CD14-positive monocyte (primary cell): ENCODE measurements around the gene TRIM74. TPM values are rescaled to one million over a fixed set of nuclear protein-coding genes. Genes with fewer than 3 reads are reported as not detected.
"Not testable (repeated sequence)": the region's sequence is repeated elsewhere in the genome, so short reads cannot be mapped to it uniquely, and the experiment has no call there.

Experiments
- DNase-seq, 3 donors: peaks; one replicate each; pipeline ENCODE4 v3.0.0-alpha.2; 2011 to 2022
- H2AFZ ChIP-seq: 2 replicates; pipeline ENCODE4 v1.6.0; 2012; ENCODE audit warnings: mild to moderate bottlenecking, low read depth, low read length, inconsistent platforms; ENCODE audit not compliant: insufficient read depth, poor library complexity, severe bottlenecking
- H3K27ac ChIP-seq, 2 donors: 1 replicate in 1 of 2; 2 replicates in 1 of 2; pipeline ENCODE4 v1.5.1; 2012 to 2013; ENCODE audit warnings: low read length in 2 of 2, control low read depth in 1 of 2, inconsistent platforms in 1 of 2, low read depth in 1 of 2, mild to moderate bottlenecking in 1 of 2
- H3K27me3 ChIP-seq, 2 donors: one replicate each; pipeline versions ENCODE4 v1.6.0 to v1.6.1; 2011 to 2013; ENCODE audit warnings: low read length in 2 of 2; ENCODE audit not compliant: control insufficient read depth in 2 of 2, insufficient read depth in 2 of 2
- H3K36me3 ChIP-seq, 2 donors: replicated peaks in 1 of 2; 1 replicate in 1 of 2; 2 replicates in 1 of 2; pipeline versions ENCODE4 v1.5.1 to v1.6.1; 2012 to 2013; ENCODE audit warnings: low read length in 2 of 2, control low read depth in 1 of 2, inconsistent platforms in 1 of 2, mild to moderate bottlenecking in 1 of 2; ENCODE audit not compliant: insufficient read depth in 2 of 2, control insufficient read depth in 1 of 2
- H3K4me1 ChIP-seq, 2 donors: 1 replicate in 1 of 2; 2 replicates in 1 of 2; pipeline versions ENCODE4 v1.5.1 to v1.6.1; 2012 to 2013; ENCODE audit warnings: low read length in 2 of 2, control low read depth in 1 of 2, inconsistent platforms in 1 of 2, mild to moderate bottlenecking in 1 of 2, moderate library complexity in 1 of 2; ENCODE audit not compliant: insufficient read depth in 2 of 2, control insufficient read depth in 1 of 2
- H3K4me2 ChIP-seq: replicated peaks from 2 replicates; pipeline ENCODE3; 2012; ENCODE audit warnings: low read length, moderate library complexity, mild to moderate bottlenecking; ENCODE audit not compliant: poor library complexity, severe bottlenecking; ENCODE audit errors: extremely low read depth
- H3K4me3 ChIP-seq, 3 experiments: fragments of 200-600 bp in 1 of 3; sonication (generic) in 1 of 3; replicated peaks in 1 of 3; 1 replicate in 2 of 3; 2 replicates in 1 of 3; pipeline ENCODE4 v1.5.1; 2011 to 2013; ENCODE audit warnings: low read length in 3 of 3, mild to moderate bottlenecking in 3 of 3, control low read depth in 2 of 3, low read depth in 2 of 3, inconsistent platforms in 1 of 3, moderate library complexity in 1 of 3
- H3K79me2 ChIP-seq: 2 replicates; pipeline ENCODE4 v1.6.0; 2012; ENCODE audit warnings: mild to moderate bottlenecking, control low read depth, inconsistent platforms, low read length, moderate library complexity; ENCODE audit not compliant: insufficient read depth
- H3K9ac ChIP-seq: 2 replicates; pipeline ENCODE4 v1.6.0; 2017; ENCODE audit warnings: low read length, mild to moderate bottlenecking; ENCODE audit not compliant: insufficient read depth, poor library complexity, severe bottlenecking
- H3K9me3 ChIP-seq, 2 donors: replicated peaks in 1 of 2; 1 replicate in 1 of 2; 2 replicates in 1 of 2; pipeline versions ENCODE4 v1.5.1 to v1.6.1; 2012 to 2013; ENCODE audit warnings: low read length in 2 of 2, control low read depth in 1 of 2; ENCODE audit not compliant: control insufficient read depth in 1 of 2, insufficient read depth in 1 of 2
- H4K20me1 ChIP-seq: 2 replicates; pipeline ENCODE4 v1.6.0; 2012; ENCODE audit warnings: mild to moderate bottlenecking, low read length, control low read depth, moderate library complexity; ENCODE audit not compliant: insufficient read depth
- H3K27ac Mint-ChIP-seq, 7 donors: one replicate each; pipeline ENCODE4 v1.8.0; 2020; ENCODE audit warnings: mild to moderate bottlenecking in 7 of 7, mixed read lengths in 7 of 7, moderate library complexity in 6 of 7, inconsistent platforms in 2 of 7
- H3K27me3 Mint-ChIP-seq, 3 donors: one replicate each; pipeline ENCODE4 v1.8.0; 2021 to 2022; ENCODE audit warnings: low read depth in 3 of 3, mild to moderate bottlenecking in 3 of 3, mixed read lengths in 3 of 3, moderate library complexity in 3 of 3, inconsistent platforms in 1 of 3
- H3K36me3 Mint-ChIP-seq, 2 donors: one replicate each; pipeline ENCODE4 v1.8.0; 2020; ENCODE audit warnings: mixed read lengths in 2 of 2, inconsistent platforms in 1 of 2, mild to moderate bottlenecking in 1 of 2
- H3K4me1 Mint-ChIP-seq: one replicate; pipeline ENCODE4 v1.8.0; 2020; ENCODE audit warnings: mild to moderate bottlenecking, mixed read lengths
- H3K4me3 Mint-ChIP-seq, 2 donors: one replicate each; pipeline ENCODE4 v1.8.0; 2020; ENCODE audit warnings: mild to moderate bottlenecking in 2 of 2, mixed read lengths in 2 of 2, moderate library complexity in 1 of 2
- H3K9me3 Mint-ChIP-seq, 7 donors: one replicate each; pipeline ENCODE4 v1.8.0; 2020 to 2022; ENCODE audit warnings: mixed read lengths in 7 of 7, mild to moderate bottlenecking in 6 of 7, moderate library complexity in 6 of 7, inconsistent platforms in 2 of 7
- CTCF ChIP-seq: fragments of 200-600 bp; IDR thresholded peaks from one replicate; pipeline ENCODE4 v1.8.0; 2022; ENCODE audit warnings: antibody characterized with exemption, mild to moderate bottlenecking
- WGBS: methylation state at CpG from one replicate; pipeline ENCODE4 v1.1.5; 2013; ENCODE audit warnings: missing lambda C conversion rate; ENCODE audit not compliant: insufficient coverage; 5-methylcytosine and 5-hydroxymethylcytosine counted together
- intact Hi-C, 2 donors: fragments of 100-400 bp; cut with micrococcal nuclease; formaldehyde crosslinking; loops; one replicate each; pipeline versions ENCODE4 v1.15.0 to v1.15.1; 2023
- polyA plus RNA-seq, 3 donors: library from polyadenylated mRNA; depleted of rRNA in 1 of 3; unstranded in 2 of 3; stranded (reverse) in 1 of 3; fragments of 300-500 nt in 2 of 3; fragments of >200 nt in 1 of 3; fragmentation: Illumina TruSeq in 2 of 3; gene quantifications; 1 replicate in 2 of 3; 2 replicates in 1 of 3; pipeline ENCODE4 v1.2.3, GENCODE V29; 2012 to 2021

The TRIM74 gene
- polyA plus RNA-seq, 3 donors = 0.08 TPM; not detected in 2

- not testable (repeated sequence) for H3K4me2 ChIP-seq, H3K9ac ChIP-seq, H3K9me3 ChIP-seq, H3K27me3 Mint-ChIP-seq, H3K9me3 Mint-ChIP-seq, H3K4me3 ChIP-seq, H2AFZ ChIP-seq, H3K27me3 ChIP-seq, H3K4me3 Mint-ChIP-seq
- Mint-ChIP-seq H3K4me1 (peaks cover 17% of the 10 kb centered on the region), H3K27ac (peak overlapping the region in 5 of 7 donors; percentile 3 to 46 (median 10)), H3K36me3 (peaks cover 50 to 61% of the 10 kb centered on the region in 2 donors)
- Histone ChIP-seq H3K4me1 (peaks cover 11 to 17% of the 10 kb centered on the region in 2 donors), H3K27ac (peak overlapping the region in 1 of 2 donors; percentile 41), H3K36me3 (peaks cover 17 to 34% of the 10 kb centered on the region in 2 donors), H3K79me2 (peaks cover 31% of the 10 kb centered on the region), H4K20me1 (peaks cover 29% of the 10 kb centered on the region)
- TF ChIP-seq CTCF = peak; percentile 89
- 47% methylated on average over 3 of the region's 9 CpGs for WGBS
- DNase-seq = peak; percentile 20 to 43 (median 42)
- intact Hi-C loops = loop anchor here in 1 of 2 donors (10.0 kb wide), 1 partner anchor 90 kb away; the partner anchor contains the start of gene TYW1B
These were observed 54.3 kb downstream of the TRIM74 start for GRCh38 chr7:72914756-72915525.

GRCh38 chr7:72913750-72914149, 55.5 kb downstream of the TRIM74 start:
- WGBS = 89% methylated on average over 10 of the region's 10 CpGs
- Mint-ChIP-seq H3K27ac (peak overlapping the region in 4 of 7 donors; percentile 21 to 69 (median 52)), H3K36me3 (peaks cover 46 to 60% of the 10 kb centered on the region in 2 donors), H3K4me1 (peaks cover 17% of the 10 kb centered on the region)
- Histone ChIP-seq H4K20me1 (peaks cover 33% of the 10 kb centered on the region), H3K79me2 (peaks cover 32% of the 10 kb centered on the region), H3K4me1 (peaks cover 11 to 17% of the 10 kb centered on the region in 2 donors), H3K36me3 (peaks cover 17 to 41% of the 10 kb centered on the region in 2 donors)
- H3K9me3 Mint-ChIP-seq, H3K27me3 ChIP-seq, DNase-seq, H3K4me2 ChIP-seq, H3K27me3 Mint-ChIP-seq, H3K9ac ChIP-seq, H2AFZ ChIP-seq, H3K4me3 Mint-ChIP-seq, H3K9me3 ChIP-seq, H3K4me3 ChIP-seq, H3K27ac ChIP-seq: not testable (repeated sequence)
- intact Hi-C loops = loop anchor here in 1 of 2 donors (10.0 kb wide), 1 partner anchor 89 kb away; the partner anchor contains the start of gene TYW1B

- no CpG with 5 or more reads among the region's 12 CpGs for WGBS
- intact Hi-C loops = loop anchor here in 1 of 2 donors (10.0 kb wide), 1 partner anchor 87 kb away; the partner anchor contains the start of gene TYW1B
- peak; percentile 21 to 59 (median 32) for DNase-seq
- not testable (repeated sequence) for H2AFZ ChIP-seq, H3K4me3 Mint-ChIP-seq, H3K27me3 ChIP-seq, H3K9me3 ChIP-seq, H3K4me3 ChIP-seq, H3K9me3 Mint-ChIP-seq, H3K4me2 ChIP-seq, H3K9ac ChIP-seq, H3K27me3 Mint-ChIP-seq
- H3K36me3 Mint-ChIP-seq = peaks cover 47 to 67% of the 10 kb centered on the region in 2 donors
- Histone ChIP-seq H3K4me1 (peaks cover 11 to 17% of the 10 kb centered on the region in 2 donors), H4K20me1 (peaks cover 28% of the 10 kb centered on the region), H3K27ac (peak overlapping the region in 1 of 2 donors; percentile 56), H3K79me2 (peaks cover 39% of the 10 kb centered on the region), H3K36me3 (peaks cover 18 to 46% of the 10 kb centered on the region in 2 donors)
- peak overlapping the region in 6 of 7 donors; percentile 25 to 83 (median 64) for H3K27ac Mint-ChIP-seq
- H3K4me1 Mint-ChIP-seq = peaks cover 17% of the 10 kb centered on the region
These were observed 57.9 kb downstream of the TRIM74 start for GRCh38 chr7:72911395-72911794.
